DMS153 treated with DMSO at 0.1 percent for 48 hours (cell line): Measurements from ENCODE around the gene RAMACL.
"Not testable (repeated sequence)": the region's sequence is repeated elsewhere in the genome, so short reads cannot be mapped to it uniquely, and the experiment has no call there.

Experiments
- DNase-seq: peaks from one replicate; lab custom pipeline; 2025; ENCODE audit not compliant: unreplicated experiment; lab: John Stamatoyannopoulos, UW

The RAMACL gene

GRCh38 chr6:166586424-166587156 lies at the start of gene RAMACL:
Gene RAMACL (minus strand): TSS chr6:166586678. CDS start chr6:166586477, 201 bp downstream.
- no peak for DNase-seq

- DNase-seq, result no peak
These were observed 48.8 kb upstream of the RAMACL start for GRCh38 chr6:166635013-166635970.

GRCh38 chr6:166634581-166634980 lies 48.1 kb upstream of the RAMACL start:
- DNase-seq, result not testable (repeated sequence)

- DNase-seq, result no peak
These were observed 47.5 kb upstream of the RAMACL start for GRCh38 chr6:166633732-166634535.

- no peak for DNase-seq
These were observed 46.3 kb upstream of the RAMACL start for GRCh38 chr6:166632731-166633130.

- DNase-seq, result no peak
These were observed 44.0 kb upstream of the RAMACL start for GRCh38 chr6:166630462-166630861.

- DNase-seq, result no peak
These were observed 43.1 kb upstream of the RAMACL start for GRCh38 chr6:166629628-166630027.

- peak; percentile 65 for DNase-seq
These were observed 41.7 kb upstream of the RAMACL start for GRCh38 chr6:166627875-166628801.

GRCh38 chr6:166627033-166627874 lies 40.8 kb upstream of the RAMACL start, which contains the start of gene RPS6KA2:
Gene RPS6KA2 (minus strand): TSS chr6:166627251. CDS start chr6:166627019, 232 bp downstream.
- DNase-seq, result peak; percentile 96

GRCh38 chr6:166626177-166627032 lies 39.9 kb upstream of the RAMACL start:
- peak; percentile 39 for DNase-seq

GRCh38 chr6:166625356-166625755 lies 38.9 kb upstream of the RAMACL start:
- no peak for DNase-seq

GRCh38 chr6:166624275-166624674 lies 37.8 kb upstream of the RAMACL start:
- no peak for DNase-seq

GRCh38 chr6:166623318-166623717 lies 36.8 kb upstream of the RAMACL start:
- no peak for DNase-seq

- DNase-seq, result no peak
These were observed 34.6 kb upstream of the RAMACL start for GRCh38 chr6:166621114-166621540.

- no peak for DNase-seq
These were observed 34.1 kb upstream of the RAMACL start for GRCh38 chr6:166620478-166621113.

- no peak for DNase-seq
These were observed 33.4 kb upstream of the RAMACL start for GRCh38 chr6:166619912-166620311.
